H1 (cell line): ENCODE results near the gene ACP3. TPM values are rescaled to one million over a fixed set of nuclear protein-coding genes. Genes with fewer than 3 reads are reported as not detected.

Source experiments
- CTCF ChIA-PET: fragments of 300-600 bp; sonication (Branson Sonifier 250); formaldehyde crosslinking; loops from one replicate; lab custom pipeline; 2021; ENCODE audit not compliant: partially characterized antibody; lab: Charles Lee
- POLR2A ChIA-PET: fragments of 300-600 bp; sonication (Branson Sonifier 250); formaldehyde crosslinking; loops from one replicate; lab custom pipeline; 2021; ENCODE audit warnings: inconsistent platforms; ENCODE audit not compliant: partially characterized antibody; lab: Charles Lee
- DNase-seq, 2 experiments: peaks; one replicate each; pipeline versions ENCODE4 v3.0.0 to v3.0.0-alpha.2; 2010 to 2022; ENCODE audit warnings: low spot score in 2 of 2, low read depth in 1 of 2, mixed read lengths in 1 of 2
- FAIRE-seq: peaks from 2 replicates; lab custom pipeline; 2011; peaks lifted over from hg19 to GRCh38; lab: Jason Lieb, UNC
- H2AFZ ChIP-seq: 2 replicates; pipeline ENCODE4 v1.8.1; 2012; ENCODE audit warnings: low read length, inconsistent platforms
- H2AK5ac ChIP-seq: 2 replicates; pipeline ENCODE4 v1.6.1; 2013; ENCODE audit warnings: low read depth, low read length
- H2BK120ac ChIP-seq: replicated peaks from 2 replicates; pipeline ENCODE3; 2013; ENCODE audit warnings: low read depth, low read length, inconsistent platforms
- H2BK12ac ChIP-seq: 2 replicates; pipeline ENCODE4 v1.6.1; 2013; ENCODE audit warnings: low read depth, low read length
- H2BK15ac ChIP-seq: 2 replicates; pipeline ENCODE4 v1.6.1; 2013; ENCODE audit warnings: low read length
- H2BK20ac ChIP-seq: 2 replicates; pipeline ENCODE4 v1.6.1; 2013; ENCODE audit warnings: low read length
- H2BK5ac ChIP-seq: 2 replicates; pipeline ENCODE4 v1.6.1; 2013; ENCODE audit warnings: low read depth, low read length
- H3K14ac ChIP-seq: 2 replicates; pipeline ENCODE4 v1.6.1; 2013; ENCODE audit warnings: inconsistent platforms; ENCODE audit not compliant: insufficient read length
- H3K18ac ChIP-seq: 2 replicates; pipeline ENCODE4 v1.6.1; 2013; ENCODE audit warnings: low read length; ENCODE audit errors: extremely low read depth
- H3K23ac ChIP-seq: 2 replicates; pipeline ENCODE4 v1.6.1; 2013; ENCODE audit warnings: inconsistent platforms; ENCODE audit not compliant: insufficient read length
- H3K23me2 ChIP-seq: 2 replicates; pipeline ENCODE4 v1.6.1; 2013; ENCODE audit warnings: low read depth, low read length
- H3K27ac ChIP-seq: 2 replicates; pipeline ENCODE4 v1.6.1; 2011; ENCODE audit warnings: low read depth, low read length, inconsistent platforms
- H3K27me3 ChIP-seq, 4 experiments: replicated peaks in 1 of 4; 1 replicate in 1 of 4; 2 replicates in 3 of 4; pipeline versions ENCODE4 v1.6.1 to v1.8.1; 2011 to 2013; ENCODE audit warnings: low read length in 3 of 4, mild to moderate bottlenecking in 3 of 4, inconsistent platforms in 2 of 4, mixed read lengths in 2 of 4, moderate library complexity in 1 of 4; ENCODE audit not compliant: control insufficient read depth in 3 of 4, insufficient read depth in 3 of 4; ENCODE audit errors: extremely low read depth in 1 of 4
- H3K36me3 ChIP-seq, 4 experiments: 2 replicates each; pipeline versions ENCODE4 v1.6.1 to v1.8.1; 2011 to 2013; ENCODE audit warnings: mild to moderate bottlenecking in 4 of 4, low read length in 3 of 4, moderate library complexity in 2 of 4, control low read depth in 1 of 4, inconsistent platforms in 1 of 4; ENCODE audit not compliant: insufficient read depth in 4 of 4, control insufficient read depth in 2 of 4
- H3K4ac ChIP-seq: replicated peaks from 2 replicates; pipeline ENCODE3; 2013; ENCODE audit warnings: low read length, low read depth, mixed read lengths, inconsistent platforms; ENCODE audit not compliant: insufficient read length
- H3K4me1 ChIP-seq, 4 experiments: replicated peaks in 1 of 4; 1 replicate in 1 of 4; 2 replicates in 3 of 4; pipeline versions ENCODE4 v1.6.1 to v1.8.1; 2011 to 2013; ENCODE audit warnings: low read length in 3 of 4, inconsistent platforms in 2 of 4, mixed read lengths in 1 of 4; ENCODE audit not compliant: insufficient read depth in 4 of 4, control insufficient read depth in 3 of 4
- H3K4me2 ChIP-seq, 2 experiments: 2 replicates each; pipeline versions ENCODE4 v1.6.1 to v1.8.1; 2011 to 2013; ENCODE audit warnings: low read depth in 2 of 2, low read length in 2 of 2, control low read depth in 1 of 2, inconsistent platforms in 1 of 2, mild to moderate bottlenecking in 1 of 2; ENCODE audit not compliant: insufficient read depth in 1 of 2
- H3K4me3 ChIP-seq, 4 experiments: fragments of 200-600, 300-600 bp in 1 of 4; sonication (generic), shearing (Covaris generic), sonication (Bioruptor Twin) in 1 of 4; 2 replicates each; pipeline versions ENCODE4 v1.5.1 to v1.8.1; 2011 to 2016; ENCODE audit warnings: low read length in 4 of 4, low read depth in 3 of 4, control low read depth in 2 of 4, inconsistent platforms in 2 of 4, mild to moderate bottlenecking in 2 of 4, mixed read lengths in 1 of 4, moderate library complexity in 1 of 4; ENCODE audit not compliant: insufficient read depth in 2 of 4; ENCODE audit errors: extremely low read depth in 1 of 4
- H3K56ac ChIP-seq: replicated peaks from 2 replicates; pipeline ENCODE3; 2013; ENCODE audit warnings: low read depth, mild to moderate bottlenecking, mixed read lengths, low read length, inconsistent platforms; ENCODE audit not compliant: insufficient read length
- H3K79me1 ChIP-seq: 2 replicates; pipeline ENCODE4 v1.6.1; 2013; ENCODE audit warnings: low read depth, low read length, control low read depth
- H3K79me2 ChIP-seq, 2 experiments: 2 replicates each; pipeline versions ENCODE4 v1.6.1 to v1.8.1; 2012 to 2013; ENCODE audit warnings: low read length in 2 of 2, mild to moderate bottlenecking in 2 of 2, inconsistent platforms in 1 of 2; ENCODE audit not compliant: insufficient read depth in 2 of 2, control insufficient read depth in 1 of 2
- H3K9ac ChIP-seq, 4 experiments: replicated peaks in 1 of 4; 1 replicate in 1 of 4; 2 replicates in 3 of 4; pipeline versions ENCODE4 v1.6.1 to v1.8.1; 2011 to 2013; ENCODE audit warnings: low read depth in 3 of 4, low read length in 3 of 4, control low read depth in 2 of 4, mild to moderate bottlenecking in 2 of 4, moderate library complexity in 2 of 4, inconsistent platforms in 1 of 4; ENCODE audit errors: extremely low read depth in 1 of 4
- H3K9me3 ChIP-seq, 2 experiments: 2 replicates each; pipeline versions ENCODE4 v1.6.1 to v1.8.1; 2012 to 2013; ENCODE audit warnings: mild to moderate bottlenecking in 2 of 2, moderate library complexity in 2 of 2, control low read depth in 1 of 2, inconsistent platforms in 1 of 2, low read depth in 1 of 2, low read length in 1 of 2, mixed read lengths in 1 of 2; ENCODE audit not compliant: insufficient read depth in 2 of 2
- H4K20me1 ChIP-seq, 2 experiments: replicated peaks in 1 of 2; 2 replicates each; pipeline versions ENCODE3 to v1.8.1; 2011 to 2013; ENCODE audit warnings: inconsistent platforms in 2 of 2, low read length in 2 of 2, mild to moderate bottlenecking in 1 of 2; ENCODE audit not compliant: insufficient read depth in 2 of 2, control insufficient read depth in 1 of 2
- H4K5ac ChIP-seq: 2 replicates; pipeline ENCODE4 v1.6.1; 2013; ENCODE audit warnings: low read length, low read depth, mixed read lengths, inconsistent platforms; ENCODE audit not compliant: insufficient read length
- H4K8ac ChIP-seq: 2 replicates; pipeline ENCODE4 v1.8.0; 2013; ENCODE audit warnings: mild to moderate bottlenecking, moderate library complexity, low read length, inconsistent platforms; ENCODE audit not compliant: insufficient read depth; ENCODE audit errors: extremely low read depth
- H4K91ac ChIP-seq: replicated peaks from 2 replicates; pipeline ENCODE3; 2013; ENCODE audit warnings: low read length, mixed read lengths, inconsistent platforms; ENCODE audit not compliant: insufficient read length
- ATF3 ChIP-seq: IDR thresholded peaks from 2 replicates; pipeline ENCODE4 v1.6.1; 2011; ENCODE audit warnings: low read depth, mild to moderate bottlenecking, low read length; ENCODE audit not compliant: insufficient read depth
- BCL11A ChIP-seq, 2 experiments: IDR thresholded peaks; one replicate each; pipeline ENCODE4 v1.6.1; 2011; ENCODE audit warnings: low read depth in 2 of 2, low read length in 2 of 2, mild to moderate bottlenecking in 2 of 2
- CBX5 ChIP-seq: fragments of 300-800, 300-1000 bp; sonication (generic); IDR thresholded peaks from 2 replicates; pipeline ENCODE4 v1.7.1; 2016; ENCODE audit warnings: antibody characterized with exemption, low read length, low read depth
- CEBPB ChIP-seq: IDR thresholded peaks from 2 replicates; pipeline ENCODE4 v1.6.1; 2012; ENCODE audit warnings: low read depth, low read length
- CHD1 ChIP-seq: IDR thresholded peaks from 2 replicates; pipeline ENCODE4 v1.6.1; 2012; ENCODE audit warnings: low read depth, low read length, improper control_type of control experiment
- EGR1 ChIP-seq: IDR thresholded peaks from 2 replicates; pipeline ENCODE4 v1.6.1; 2011; ENCODE audit warnings: low read depth, low read length, borderline replicate concordance
- JUN ChIP-seq: IDR thresholded peaks from 2 replicates; pipeline ENCODE4 v1.6.1; 2011; ENCODE audit warnings: low read depth, mild to moderate bottlenecking, improper control_type of control experiment, low read length
- KDM5A ChIP-seq: fragments of 200-600 bp; IDR thresholded peaks from 2 replicates; pipeline ENCODE4 v1.7.1; 2012; ENCODE audit warnings: mild to moderate bottlenecking, low read length, inconsistent platforms, mixed read lengths
- POU5F1 ChIP-seq: IDR thresholded peaks from 2 replicates; pipeline ENCODE4 v1.6.1; 2011; ENCODE audit warnings: low read depth, mild to moderate bottlenecking, low read length, moderate library complexity
- RFX5 ChIP-seq: IDR thresholded peaks from 2 replicates; pipeline ENCODE4 v1.6.1; 2011; ENCODE audit warnings: low read depth, low read length, improper control_type of control experiment, borderline replicate concordance
- RNF2 ChIP-seq: fragments of 200-900, 300-1000 bp; sonication (generic); IDR thresholded peaks from 2 replicates; pipeline ENCODE4 v1.7.1; 2016; ENCODE audit warnings: borderline replicate concordance, low read depth, mild to moderate bottlenecking, antibody characterized with exemption, low read length; ENCODE audit not compliant: poor library complexity, severe bottlenecking; ENCODE audit errors: missing control alignments
- SAP30 ChIP-seq: fragments of 300-600 bp; sonication (generic); IDR thresholded peaks from 2 replicates; pipeline ENCODE4 v1.7.1; 2012; ENCODE audit warnings: low read length, moderate library complexity, mild to moderate bottlenecking, inconsistent platforms; ENCODE audit not compliant: insufficient read depth, insufficient replicate concordance
- TEAD4 ChIP-seq: IDR thresholded peaks from 2 replicates; pipeline ENCODE4 v1.6.1; 2012; ENCODE audit warnings: low read depth, low read length, inconsistent platforms, mixed read lengths
- YY1 ChIP-seq: IDR thresholded peaks from 2 replicates; pipeline ENCODE4 v1.6.1; 2011; ENCODE audit warnings: low read depth, mild to moderate bottlenecking, low read length
- WGBS, 2 experiments: shearing (Covaris generic) in 1 of 2; methylation state at CpG; one replicate each; pipeline versions ENCODE4 v1.1.6 to v1.1.7; 2013 to 2015; ENCODE audit warnings: low lambda C conversion rate in 2 of 2, mixed read lengths in 2 of 2, inconsistent platforms in 1 of 2, low coverage in 1 of 2, missing lambda C conversion rate in 1 of 2; ENCODE audit not compliant: insufficient replicate concordance in 2 of 2, insufficient coverage in 1 of 2, insufficient read length in 1 of 2; ENCODE audit errors: extremely low coverage in 1 of 2, missing lambda C conversion rate in 1 of 2; 5-methylcytosine and 5-hydroxymethylcytosine counted together
- polyA plus RNA-seq, 7 experiments: library from polyadenylated mRNA; depleted of rRNA in 3 of 7; stranded (reverse) in 5 of 7; unstranded in 2 of 7; fragments of >200 nt in 5 of 7; fragments of 200-250 nt in 2 of 7; gene quantifications; 1 replicate in 5 of 7; 2 replicates in 1 of 7; 4 replicates in 1 of 7; pipeline versions ENCODE4 v1.2.1 to v1.2.3, GENCODE V29; 2011 to 2013; ENCODE audit warnings: missing spikeins in 2 of 7, mixed read lengths in 2 of 7
- total RNA-seq: library from RNA; stranded (reverse); fragmentation: NEBNext Ultra II Directional; extraction: Animal tissue kit (Norgen Biotek cat#: 25700); gene quantifications from 2 replicates; pipeline ENCODE4 v1.2.1, GENCODE V29; 2021

Gene ACP3
- total and polyA plus RNA-seq, 2 of the 8 experiments (the other 6 are each of a cell fraction or from before 2014, with no cell fraction given) = 1.2 to 1.4 TPM

- Histone ChIP-seq H3K79me2 (no peaks in the 10 kb centered on the region), H3K4ac (no peak overlapping the region), H3K18ac (no peak overlapping the region), H3K14ac (no peak overlapping the region), H3K9me3 (no peaks in the 10 kb centered on the region), H2BK120ac (no peak overlapping the region), H3K27ac (no peak overlapping the region), H3K4me2 (no peak overlapping the region), H4K8ac (no peak overlapping the region), H2BK20ac (no peak overlapping the region), H3K36me3 (no peaks in the 10 kb centered on the region), H2BK12ac (no peak overlapping the region), H3K4me3 (no peak overlapping the region), H4K91ac (no peak overlapping the region), H3K56ac (no peak overlapping the region), H2AFZ (no peak overlapping the region), H3K23ac (no peak overlapping the region), H2BK15ac (no peak overlapping the region), H2AK5ac (no peak overlapping the region), H3K9ac (no peak overlapping the region), H3K4me1 (peaks cover 0 to 3% (median 1%) of the 10 kb centered on the region in 4 experiments; a peak in 1 of 7 replicates), H2BK5ac (no peak overlapping the region), H3K79me1 (no peaks in the 10 kb centered on the region), H3K27me3 (peaks cover 0 to 1% (median 0%) of the 10 kb centered on the region in 4 experiments; a peak in 1 of 7 replicates), H4K20me1 (no peaks in the 10 kb centered on the region), H4K5ac (no peak overlapping the region), H3K23me2 (no peaks in the 10 kb centered on the region)
- CTCF ChIA-PET = interaction anchor here (0.9 to 9.6 kb wide), 7 partner anchors 10 to 74 kb away, joined by 3 to 80 read pairs (median 5); no protein-coding TSS in a partner anchor
- FAIRE-seq (no peak), DNase-seq (no peak)
- 96% methylated on average over 2 of the region's 2 CpGs; no CpG with 5 or more reads in 1 of the 2 experiments for WGBS, 2 experiments
- POLR2A ChIA-PET = interaction anchor here (0.6 kb wide), 1 partner anchor 727 kb away, joined by 3 read pairs; no protein-coding TSS in a partner anchor
- TF ChIP-seq TEAD4 (no peak), JUN (no peak), CBX5 (no peak), YY1 (no peak), CEBPB (no peak), RFX5 (no peak), EGR1 (no peak), RNF2 (no peak), POU5F1 (no peak), CHD1 (no peak), KDM5A (no peak), ATF3 (no peak), SAP30 (no peak), BCL11A (IDR thresholded peaks at IDR 0.05; ENCODE audit: low read depth in 2 of 2, low read length in 2 of 2) (no peak)
These were observed 8.4 kb downstream of the ACP3 start for GRCh38 chr3:132325634-132326033.
